ENCODE data around the gene EIPR1. TPM values are rescaled to one million over a fixed set of nuclear protein-coding genes. Genes with fewer than 3 reads are reported as not detected.

The EIPR1 gene
- total and polyA plus RNA-seq, 2 donors (not counting 3 experiments of a cell fraction or from before 2014, with no cell fraction given) = 30.8 to 57.3 TPM

DNA sequence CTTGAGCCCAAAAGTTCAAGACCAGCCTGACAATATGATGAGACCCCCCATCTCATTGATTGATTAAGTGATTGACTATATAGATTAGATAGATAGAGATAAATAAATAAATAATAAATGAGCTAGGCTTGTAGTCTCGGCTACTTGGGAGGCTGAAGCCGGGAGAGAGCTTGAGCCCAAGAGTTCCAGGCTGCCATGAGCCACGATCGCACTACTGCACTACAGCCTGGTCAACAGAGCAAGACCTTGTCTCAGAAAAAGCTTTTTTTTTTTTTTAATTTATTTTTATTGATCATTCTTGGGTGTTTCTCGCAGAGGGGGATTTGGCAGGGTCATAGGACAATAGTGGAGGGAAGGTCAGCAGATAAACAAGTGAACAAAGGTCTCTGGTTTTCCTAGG, 12.4 kb downstream of the EIPR1 start:
- dilution Hi-C loops (cut with MboI; ENCODE audit: extremely low pct_ligation_motif_present, low sequenced_read_pairs) (no loop called here), intact Hi-C loops (cut with micrococcal nuclease) (no loop called here)
- no peaks in the 10 kb centered on the region for H4K20me1 ChIP-seq (replicated peaks; ENCODE audit: control insufficient read depth, extremely low read depth, insufficient read depth, low read length)
- no peak overlapping the region for H3K9ac ChIP-seq (replicated peaks; ENCODE audit: extremely low read depth, insufficient read depth, low read length)
- no peak for FAIRE-seq
- no peak for DNase-seq (ENCODE audit: low read depth, low spot score)
- BruUV-seq (replicated peaks) = no TSS peak
- no peak overlapping the region for H2AFZ ChIP-seq (ENCODE audit: low read depth, low read length)
- H3K27ac ChIP-seq (ENCODE audit: insufficient read depth, low read depth, low read length) = no peak overlapping the region
- CTCF ChIA-PET = interaction anchor here (1.4 kb wide), 1 partner anchor 97 kb away, joined by 5 read pairs; no protein-coding TSS in a partner anchor
- H3K4me1 ChIP-seq (ENCODE audit: control insufficient read depth, extremely low read depth, insufficient read depth, low read length) = peaks cover 7% of the 10 kb centered on the region
- H3K9me1 ChIP-seq (replicated peaks; ENCODE audit: control insufficient read depth, extremely low read depth, insufficient read depth, low read length) = no peaks in the 10 kb centered on the region
- no peak overlapping the region for H3K4me3 ChIP-seq (replicated peaks in 1 of 3; ENCODE audit: insufficient read depth in 1 of 3, low read depth in 1 of 3, low read length in 3 of 3)
- peaks cover 26% of the 10 kb centered on the region for H3K79me2 ChIP-seq (ENCODE audit: control insufficient read depth, insufficient read depth, low read length)
- TF ChIP-seq EZH2 (IDR thresholded peaks at IDR 0.05; ENCODE audit: borderline replicate concordance, low read depth, low read length, severe bottlenecking) = no peak
- no peak for TF ChIP-seq GATA2 (IDR thresholded peaks at IDR 0.05; ENCODE audit: insufficient read depth, insufficient read length, low read depth, low read length)
- H3K27me3 ChIP-seq (ENCODE audit: control insufficient read depth in 2 of 2, insufficient read depth in 2 of 2, low read length in 2 of 2) = no peaks in the 10 kb centered on the region
- POLR2A ChIA-PET = no interaction called here
- H3K36me3 ChIP-seq (ENCODE audit: control insufficient read depth in 2 of 2, extremely low read depth in 1 of 2, insufficient read depth in 2 of 2, low read length in 2 of 2) = no peaks in the 10 kb centered on the region
- H3K9me3 ChIP-seq (replicated peaks; ENCODE audit: control insufficient read depth, insufficient read depth, low read length) = no peaks in the 10 kb centered on the region
- no peak overlapping the region for H3K4me2 ChIP-seq (ENCODE audit: insufficient read depth, low read length)

DNA sequence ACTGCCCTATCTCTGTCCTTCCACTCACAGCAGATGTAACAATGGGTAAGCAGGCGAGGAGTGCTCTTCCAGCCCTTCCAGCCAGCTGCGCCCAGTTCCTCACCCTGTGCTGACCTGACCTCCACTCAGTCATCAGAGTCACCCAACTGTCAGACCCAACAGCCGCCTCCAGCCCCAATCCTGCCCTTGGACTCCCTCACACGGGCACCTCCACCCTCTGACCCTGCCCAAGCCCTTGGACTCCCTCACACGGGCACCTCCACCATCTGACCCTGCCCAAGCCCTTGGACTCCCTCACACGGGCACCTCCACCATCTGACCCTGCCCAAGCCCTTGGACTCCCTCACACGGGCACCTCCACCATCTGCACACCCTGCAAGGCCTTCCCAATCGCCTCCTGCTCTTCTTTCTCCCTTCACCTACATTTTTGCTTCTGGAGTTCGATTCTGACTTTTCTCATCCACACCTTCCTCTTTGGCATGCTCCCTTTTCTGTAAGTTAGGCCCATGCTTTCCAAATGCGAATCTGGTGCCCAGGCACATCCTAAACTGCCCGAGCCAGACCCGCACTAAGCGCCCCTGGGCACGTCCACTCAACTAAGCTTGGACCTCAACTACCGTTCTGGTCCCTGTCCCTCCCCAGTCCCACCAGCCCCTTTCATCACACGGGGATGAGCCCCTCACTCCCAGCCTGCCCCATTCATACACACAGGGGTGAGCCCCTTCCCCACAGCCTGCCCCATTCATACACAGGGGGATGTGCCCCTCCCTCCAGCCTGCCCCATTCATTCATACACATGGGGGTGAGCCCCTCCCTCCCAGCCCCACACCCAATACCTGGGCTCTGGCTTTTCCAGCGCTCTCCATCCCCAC, 15.9 kb downstream of the EIPR1 start:
- FAIRE-seq (no peak), DNase-seq (ENCODE audit: low read depth, low spot score) (no peak)
- H3K9ac ChIP-seq (replicated peaks; ENCODE audit: extremely low read depth, insufficient read depth, low read length) = no peak overlapping the region
- H2AFZ ChIP-seq (ENCODE audit: low read depth, low read length) = no peak overlapping the region
- no peaks in the 10 kb centered on the region for H3K36me3 ChIP-seq (ENCODE audit: control insufficient read depth in 2 of 2, extremely low read depth in 1 of 2, insufficient read depth in 2 of 2, low read length in 2 of 2)
- dilution Hi-C loops (cut with MboI; ENCODE audit: extremely low pct_ligation_motif_present, low sequenced_read_pairs) (no loop called here), intact Hi-C loops (cut with micrococcal nuclease) (no loop called here)
- no peaks in the 10 kb centered on the region for H3K27me3 ChIP-seq (ENCODE audit: control insufficient read depth in 2 of 2, insufficient read depth in 2 of 2, low read length in 2 of 2)
- CTCF ChIA-PET = interaction anchor here (0.7 kb wide), 1 partner anchor 62 kb away, joined by 4 read pairs; no protein-coding TSS in a partner anchor
- no peaks in the 10 kb centered on the region for H3K9me3 ChIP-seq (replicated peaks; ENCODE audit: control insufficient read depth, insufficient read depth, low read length)
- H3K9me1 ChIP-seq (replicated peaks; ENCODE audit: control insufficient read depth, extremely low read depth, insufficient read depth, low read length) = no peaks in the 10 kb centered on the region
- H3K27ac ChIP-seq (ENCODE audit: insufficient read depth, low read depth, low read length) = no peak overlapping the region
- H3K4me1 ChIP-seq (ENCODE audit: control insufficient read depth, extremely low read depth, insufficient read depth, low read length) = peaks cover 7% of the 10 kb centered on the region
- POLR2A ChIA-PET = no interaction called here
- no peak overlapping the region for H3K4me3 ChIP-seq (replicated peaks in 1 of 3; ENCODE audit: insufficient read depth in 1 of 3, low read depth in 1 of 3, low read length in 3 of 3)
- H3K4me2 ChIP-seq (ENCODE audit: insufficient read depth, low read length) = no peak overlapping the region
- no peaks in the 10 kb centered on the region for H4K20me1 ChIP-seq (replicated peaks; ENCODE audit: control insufficient read depth, extremely low read depth, insufficient read depth, low read length)
- no TSS peak for BruUV-seq (replicated peaks)
- peaks cover 21% of the 10 kb centered on the region for H3K79me2 ChIP-seq (ENCODE audit: control insufficient read depth, insufficient read depth, low read length)
- no peak for TF ChIP-seq POLR2A (IDR thresholded peaks at IDR 0.05; ENCODE audit: low read depth, low read length)
- TF ChIP-seq, protein P1, sequence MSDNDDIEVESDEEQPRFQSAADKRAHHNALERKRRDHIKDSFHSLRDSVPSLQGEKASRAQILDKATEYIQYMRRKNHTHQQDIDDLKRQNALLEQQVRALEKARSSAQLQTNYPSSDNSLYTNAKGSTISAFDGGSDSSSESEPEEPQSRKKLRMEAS (IDR thresholded peaks at IDR 0.05; ENCODE audit: insufficient read depth, insufficient read length) = no peak
- no peak for TF ChIP-seq POLR2AphosphoS5 (IDR thresholded peaks at IDR 0.05; ENCODE audit: insufficient read depth, low read depth, low read length)
- no peak for TF ChIP-seq JUN (IDR thresholded peaks at IDR 0.05; ENCODE audit: borderline replicate concordance, insufficient read depth, insufficient read length, low read depth)
- TF ChIP-seq FOS (IDR thresholded peaks at IDR 0.05; ENCODE audit: borderline replicate concordance, insufficient read depth, low read length) = no peak
- TF ChIP-seq, protein P2, sequence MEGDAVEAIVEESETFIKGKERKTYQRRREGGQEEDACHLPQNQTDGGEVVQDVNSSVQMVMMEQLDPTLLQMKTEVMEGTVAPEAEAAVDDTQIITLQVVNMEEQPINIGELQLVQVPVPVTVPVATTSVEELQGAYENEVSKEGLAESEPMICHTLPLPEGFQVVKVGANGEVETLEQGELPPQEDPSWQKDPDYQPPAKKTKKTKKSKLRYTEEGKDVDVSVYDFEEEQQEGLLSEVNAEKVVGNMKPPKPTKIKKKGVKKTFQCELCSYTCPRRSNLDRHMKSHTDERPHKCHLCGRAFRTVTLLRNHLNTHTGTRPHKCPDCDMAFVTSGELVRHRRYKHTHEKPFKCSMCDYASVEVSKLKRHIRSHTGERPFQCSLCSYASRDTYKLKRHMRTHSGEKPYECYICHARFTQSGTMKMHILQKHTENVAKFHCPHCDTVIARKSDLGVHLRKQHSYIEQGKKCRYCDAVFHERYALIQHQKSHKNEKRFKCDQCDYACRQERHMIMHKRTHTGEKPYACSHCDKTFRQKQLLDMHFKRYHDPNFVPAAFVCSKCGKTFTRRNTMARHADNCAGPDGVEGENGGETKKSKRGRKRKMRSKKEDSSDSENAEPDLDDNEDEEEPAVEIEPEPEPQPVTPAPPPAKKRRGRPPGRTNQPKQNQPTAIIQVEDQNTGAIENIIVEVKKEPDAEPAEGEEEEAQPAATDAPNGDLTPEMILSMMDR (IDR thresholded peaks at IDR 0.05; ENCODE audit: extremely low read depth in 1 of 2, insufficient read depth in 1 of 2, low read depth in 1 of 2, low read length in 2 of 2) = no peak
- TF ChIP-seq MYC (IDR thresholded peaks at IDR 0.05; ENCODE audit: low read depth, low read length) = no peak
- no peak for TF ChIP-seq GATA2 (IDR thresholded peaks at IDR 0.05; ENCODE audit: insufficient read depth, insufficient read length, low read depth, low read length)
- no peak for TF ChIP-seq EZH2 (IDR thresholded peaks at IDR 0.05; ENCODE audit: borderline replicate concordance, low read depth, low read length, severe bottlenecking)
